ENCODE results near the gene SLC3A2.

The SLC3A2 gene

DNA sequence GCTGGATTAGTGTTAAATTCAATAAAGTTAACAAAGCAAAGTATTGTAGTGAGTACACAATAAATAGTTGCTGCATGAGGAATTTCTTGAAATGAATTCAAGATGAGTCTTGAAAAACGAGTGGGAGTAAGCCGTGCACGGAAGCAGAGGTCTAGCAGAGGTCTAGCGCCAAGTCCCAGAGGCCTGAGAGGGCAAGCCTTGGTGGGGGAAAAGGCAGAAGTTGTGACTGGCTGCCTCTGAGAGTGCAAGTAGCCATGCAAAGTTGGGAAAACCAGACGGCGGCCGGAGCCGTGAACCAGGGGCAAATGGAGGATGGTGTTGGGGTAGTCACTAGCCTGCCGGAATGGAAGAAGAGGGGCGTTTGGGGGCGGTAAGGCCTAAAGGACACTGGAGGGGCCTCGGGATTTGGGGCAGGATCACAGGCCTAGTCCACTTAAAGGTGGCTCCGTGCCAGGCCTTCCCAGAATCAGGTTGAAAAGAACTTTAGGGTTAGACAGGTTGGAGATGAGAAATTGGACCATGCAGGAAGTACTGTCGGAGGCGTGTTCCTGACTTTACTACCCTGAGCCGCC is 379 bp upstream of the SLC3A2 start:
- DNase-seq (ENCODE audit: low read depth in 2 of 2), result no peak

DNA sequence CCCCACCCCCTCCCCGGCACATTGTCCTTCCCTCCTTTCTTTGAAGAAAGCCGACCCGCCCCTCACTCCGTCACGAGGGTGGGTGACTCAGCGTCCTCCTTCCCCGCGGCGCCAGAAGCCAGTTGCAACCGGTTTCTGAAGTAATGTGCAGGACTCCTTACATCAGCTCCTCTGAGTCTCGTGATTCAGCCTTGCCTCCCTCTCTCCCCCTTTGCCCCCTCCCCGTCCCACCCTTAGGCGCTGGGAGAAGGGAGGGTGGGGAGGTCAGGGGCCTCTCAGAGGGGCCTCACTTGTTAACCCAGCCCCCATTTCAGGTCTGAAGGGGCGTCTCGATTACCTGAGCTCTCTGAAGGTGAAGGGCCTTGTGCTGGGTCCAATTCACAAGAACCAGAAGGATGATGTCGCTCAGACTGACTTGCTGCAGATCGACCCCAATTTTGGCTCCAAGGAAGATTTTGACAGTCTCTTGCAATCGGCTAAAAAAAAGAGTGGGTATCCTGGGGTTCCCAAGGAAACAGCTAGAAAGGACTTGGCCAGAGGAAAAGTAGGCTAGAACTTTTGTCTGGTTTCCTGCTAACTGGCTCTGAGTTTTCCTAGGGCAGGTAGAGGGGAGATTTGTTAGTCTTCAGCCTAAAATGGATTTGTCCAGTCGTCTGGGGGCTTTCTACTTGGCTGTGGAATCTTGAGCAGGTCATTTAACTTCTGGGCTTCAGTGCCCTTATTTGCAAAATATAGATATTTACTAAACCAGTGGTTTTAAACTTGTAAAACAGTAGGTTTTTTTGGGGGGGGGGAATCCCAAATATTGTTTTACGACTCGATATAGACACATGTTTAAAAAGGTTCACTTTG is 1.1 kb downstream of the SLC3A2 start:
- DNase-seq (ENCODE audit: low read depth in 2 of 2), result peak; percentile 87 to 91

- no peak for DNase-seq (ENCODE audit: low read depth in 2 of 2)
Observed at GRCh38 chr11:62882431-62882749, 1.7 kb downstream of the SLC3A2 start.

- DNase-seq (ENCODE audit: low read depth in 2 of 2), result no peak
Observed at GRCh38 chr11:62882788-62883501, 2.2 kb downstream of the SLC3A2 start.

GRCh38 chr11:62883673-62884072 is 3.0 kb downstream of the SLC3A2 start:
- DNase-seq (ENCODE audit: low read depth in 2 of 2), result no peak

- DNase-seq (ENCODE audit: low read depth in 2 of 2), result no peak
Observed at GRCh38 chr11:62885137-62885750, 4.5 kb downstream of the SLC3A2 start.

GRCh38 chr11:62888406-62888805 is 7.7 kb downstream of the SLC3A2 start:
- DNase-seq (ENCODE audit: low read depth in 2 of 2), result no peak

GRCh38 chr11:62889126-62889483 is 8.4 kb downstream of the SLC3A2 start:
- no peak for DNase-seq (ENCODE audit: low read depth in 2 of 2)

GRCh38 chr11:62889484-62890437 is 9.1 kb downstream of the SLC3A2 start:
- no peak for DNase-seq (ENCODE audit: low read depth in 2 of 2)

GRCh38 chr11:62892077-62892922 is 11.6 kb downstream of the SLC3A2 start:
- no peak for DNase-seq (ENCODE audit: low read depth in 2 of 2)

- DNase-seq (ENCODE audit: low read depth in 2 of 2), result no peak
Observed at GRCh38 chr11:62895501-62895900, 14.8 kb downstream of the SLC3A2 start.

DNA sequence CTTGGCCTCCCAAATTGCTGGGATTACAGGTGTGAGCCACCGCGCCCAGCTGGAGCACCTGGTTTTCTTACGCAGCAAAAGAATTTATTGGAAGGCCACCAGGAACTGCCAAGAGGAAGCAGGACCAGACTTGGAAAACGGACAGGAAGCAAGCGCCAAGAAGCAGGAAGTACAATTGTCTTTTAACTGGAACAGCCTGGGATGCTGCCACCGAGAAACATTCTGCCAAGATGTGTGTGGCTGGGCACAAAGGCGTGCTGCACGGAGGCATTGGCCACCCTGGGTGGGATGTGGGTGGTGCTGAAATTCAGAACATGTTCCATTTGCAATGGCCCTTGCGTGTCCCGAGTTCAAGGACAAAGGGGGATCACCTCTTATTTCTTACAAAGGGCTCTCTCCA is 15.4 kb downstream of the SLC3A2 start:
- no peak for DNase-seq (ENCODE audit: low read depth in 2 of 2)

GRCh38 chr11:62897311-62897710 is 16.6 kb downstream of the SLC3A2 start:
- no peak for DNase-seq (ENCODE audit: low read depth in 2 of 2)

- DNase-seq (ENCODE audit: low read depth in 2 of 2), result no peak
Observed at GRCh38 chr11:62898027-62898426, 17.3 kb downstream of the SLC3A2 start.

DNA sequence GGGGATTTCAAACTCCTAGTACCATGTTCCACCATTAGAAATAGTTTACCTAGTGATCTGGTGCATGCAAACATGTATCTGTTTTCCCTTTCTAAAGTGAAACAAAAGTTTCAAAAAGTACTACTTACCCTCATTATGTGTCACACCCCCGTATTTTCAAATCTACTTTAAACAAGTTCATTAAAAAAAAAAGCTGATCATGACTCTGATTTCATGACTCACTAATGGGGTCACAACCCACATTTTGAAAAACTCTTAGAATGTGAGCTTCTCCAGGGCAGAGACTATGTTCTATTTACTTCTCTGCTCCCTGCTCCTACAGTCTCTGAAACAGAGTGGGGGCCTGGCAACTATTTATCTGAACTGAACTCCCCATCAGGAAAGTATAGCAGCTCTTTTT is 22.2 kb downstream of the SLC3A2 start:
- no peak for DNase-seq (ENCODE audit: low read depth in 2 of 2)

GRCh38 chr11:62905296-62905695 is 24.6 kb downstream of the SLC3A2 start:
- DNase-seq (ENCODE audit: low read depth in 2 of 2), result no peak

DNA sequence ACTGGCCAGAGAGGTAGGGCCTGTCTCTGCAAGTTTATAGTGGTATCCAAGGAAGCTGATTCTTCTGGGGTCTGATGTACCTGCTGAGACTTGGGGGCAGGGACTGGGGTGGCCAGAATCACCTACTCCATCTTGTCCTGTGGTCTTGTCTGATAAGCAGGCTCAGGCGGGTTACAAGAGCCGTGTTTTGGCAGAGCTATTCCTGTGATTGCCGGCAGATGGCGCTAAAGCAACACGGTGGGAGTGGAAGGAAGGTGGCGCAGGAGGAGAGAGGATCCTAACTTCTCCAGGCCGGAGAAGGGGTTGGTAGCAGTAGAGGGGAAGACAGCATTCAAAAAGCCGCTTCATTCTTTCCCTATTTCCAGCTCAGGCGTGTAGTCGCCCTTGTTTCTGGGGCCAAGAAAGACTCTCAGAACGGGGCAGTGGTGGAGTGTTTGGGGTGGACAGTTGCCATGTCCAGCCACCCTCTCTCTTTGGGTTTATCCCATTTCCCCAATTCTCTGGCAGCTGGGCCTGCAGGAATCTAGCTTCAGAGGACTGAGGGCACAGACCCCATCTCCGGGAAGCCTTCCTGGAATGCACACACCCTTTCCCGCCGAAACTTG is 25.3 kb downstream of the SLC3A2 start:
- DNase-seq (ENCODE audit: low read depth in 2 of 2), result peak; percentile 69 to 78

GRCh38 chr11:62908468-62909072 is 27.9 kb downstream of the SLC3A2 start:
- no peak for DNase-seq (ENCODE audit: low read depth in 2 of 2)

DNA sequence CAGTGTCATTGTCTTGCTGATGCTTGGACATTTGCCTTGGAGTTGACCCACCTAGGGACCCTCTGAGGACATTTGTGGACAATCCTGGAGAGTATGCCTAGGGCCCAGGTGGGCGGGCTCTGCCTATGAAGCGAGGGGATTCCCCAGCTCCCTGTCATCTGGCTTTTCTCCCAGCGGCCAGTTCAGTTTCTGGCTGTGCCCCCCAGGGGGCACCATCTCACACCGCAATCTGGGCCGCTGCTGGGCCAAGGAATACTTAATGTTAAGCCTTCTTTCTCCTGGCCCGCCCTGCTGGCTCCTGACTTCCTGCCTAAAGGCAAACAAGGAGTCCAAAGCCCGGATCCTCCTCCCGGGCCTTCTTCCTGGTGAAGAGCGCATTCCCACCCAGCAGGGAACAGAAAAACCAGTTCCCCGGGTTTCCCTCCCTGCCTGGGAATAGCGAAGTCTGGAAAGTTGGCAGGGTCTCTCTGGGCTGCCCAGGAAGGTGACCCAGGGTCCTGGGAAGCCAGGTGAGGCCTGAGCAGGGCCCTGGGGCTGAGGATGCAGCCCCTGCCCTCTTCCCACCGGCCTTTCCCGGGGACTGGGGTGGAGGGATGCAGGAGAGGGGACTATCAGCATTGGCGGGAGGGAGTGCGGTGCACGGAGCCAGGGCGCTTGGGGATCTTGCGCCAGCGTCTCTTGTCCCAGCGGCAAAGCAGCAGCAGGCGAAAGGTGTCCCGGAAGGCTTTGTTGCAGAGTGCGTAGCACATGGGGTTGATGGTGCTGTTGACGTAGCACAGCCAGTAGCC is 28.6 kb downstream of the SLC3A2 start:
- DNase-seq (ENCODE audit: low read depth in 2 of 2), result peak in 1 of 2 donors; percentile 23

Measured in stimulated activated CD4-positive, alpha-beta T cell treated with anti-CD3 and anti-CD28 coated beads, Interleukin-1b, Interleukin-23, amount 100 ng/mL, for 4 hours (primary cell).